GM12872 (cell line): ENCODE results near the gene VPS35L.

Experiments used
- CTCF ChIP-seq: IDR thresholded peaks from 3 replicates; pipeline ENCODE4 v1.5.1; 2011; ENCODE audit warnings: low read depth, mild to moderate bottlenecking, low read length, moderate library complexity; ENCODE audit not compliant: insufficient read depth

VPS35L gene

GRCh38 chr16:19645557-19645981, 90.1 kb downstream of the VPS35L start:
- TF ChIP-seq CTCF = no peak

GRCh38 chr16:19649980-19650379, 94.5 kb downstream of the VPS35L start:
- no peak for TF ChIP-seq CTCF

GRCh38 chr16:19654147-19654546, 98.6 kb downstream of the VPS35L start:
- no peak for TF ChIP-seq CTCF

GRCh38 chr16:19655242-19655777, 99.8 kb downstream of the VPS35L start:
- TF ChIP-seq CTCF = no peak

DNA sequence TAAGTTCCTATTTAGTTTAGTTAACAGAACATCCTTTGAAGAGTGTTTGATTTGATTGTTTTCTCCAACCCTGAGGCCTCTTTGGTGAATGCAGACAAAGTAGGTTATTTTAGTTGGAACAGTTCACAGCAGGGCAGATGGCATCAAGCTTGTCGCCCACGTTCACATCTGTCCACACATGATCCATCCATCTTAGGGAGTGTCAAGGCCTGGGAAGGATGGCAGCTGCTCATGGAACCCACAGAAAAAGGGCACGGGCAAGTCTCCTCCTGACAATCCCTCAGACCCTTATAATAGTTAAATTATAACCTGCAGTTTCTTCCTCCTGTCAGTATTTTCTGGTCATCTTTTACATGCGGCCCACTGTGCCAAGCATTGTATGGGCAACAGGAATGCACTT, 102.3 kb downstream of the VPS35L start:
- no peak for TF ChIP-seq CTCF

DNA sequence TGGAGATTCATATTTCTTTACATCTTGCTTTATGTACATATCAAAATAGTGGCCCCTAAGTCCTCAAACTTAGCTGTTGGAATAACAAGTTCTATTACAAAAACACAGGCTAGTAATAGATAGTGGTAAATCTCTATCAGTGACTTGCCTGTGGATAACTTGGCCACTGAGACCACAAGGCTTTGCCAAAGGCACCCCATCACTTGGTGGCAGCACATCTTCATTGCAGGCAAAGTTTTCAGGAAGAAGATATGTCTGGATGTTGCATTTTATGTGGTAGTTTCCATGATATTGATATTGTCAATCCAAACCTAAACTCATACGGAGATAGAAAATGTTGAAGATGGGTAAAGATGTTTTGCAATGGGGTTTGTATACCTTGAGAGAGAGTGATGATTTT, 104.1 kb downstream of the VPS35L start:
- TF ChIP-seq CTCF = no peak

- no peak for TF ChIP-seq CTCF
Measured at GRCh38 chr16:19660432-19660831, 104.9 kb downstream of the VPS35L start.
